Keratinocyte (primary cell): ENCODE data around the gene WNT6. TPM values are rescaled to one million over a fixed set of nuclear protein-coding genes. Genes with fewer than 3 reads are reported as not detected.

Experiments used
- DNase-seq: peaks from one replicate; pipeline ENCODE4 v3.0.0-alpha.2; 2011; ENCODE audit warnings: low read depth, missing footprints, low spot score
- FAIRE-seq: peaks from 2 replicates; lab custom pipeline; 2011; peaks lifted over from hg19 to GRCh38; lab: Jason Lieb, UNC
- H2AFZ ChIP-seq: 2 replicates; pipeline ENCODE4 v1.6.0; 2012; ENCODE audit warnings: low read length, control low read depth, inconsistent platforms; ENCODE audit not compliant: control insufficient read depth
- H3K27ac ChIP-seq: 2 replicates; pipeline ENCODE4 v1.5.1; 2011; ENCODE audit warnings: low read length; ENCODE audit not compliant: control insufficient read depth, insufficient read depth
- H3K27me3 ChIP-seq: 3 replicates; pipeline ENCODE4 v1.6.0; 2011; ENCODE audit warnings: low read length; ENCODE audit not compliant: control insufficient read depth, insufficient read depth; ENCODE audit errors: extremely low read depth
- H3K36me3 ChIP-seq, 2 experiments: 2 replicates in 1 of 2; 3 replicates in 1 of 2; pipeline ENCODE4 v1.5.1; 2011; ENCODE audit warnings: low read length in 2 of 2, mild to moderate bottlenecking in 1 of 2; ENCODE audit not compliant: control insufficient read depth in 2 of 2, insufficient read depth in 2 of 2; ENCODE audit errors: extremely low read depth in 1 of 2
- H3K4me1 ChIP-seq: 3 replicates; pipeline ENCODE4 v1.5.1; 2011; ENCODE audit warnings: low read length; ENCODE audit not compliant: control insufficient read depth, insufficient read depth; ENCODE audit errors: extremely low read depth
- H3K4me2 ChIP-seq: 3 replicates; pipeline ENCODE4 v1.6.0; 2011; ENCODE audit warnings: low read depth, low read length; ENCODE audit not compliant: control insufficient read depth, insufficient read depth; ENCODE audit errors: extremely low read depth
- H3K4me3 ChIP-seq, 3 experiments: fragments of 200-600 bp in 1 of 3; sonication (generic) in 1 of 3; 2 replicates in 2 of 3; 3 replicates in 1 of 3; pipeline ENCODE4 v1.5.1; 2011 to 2016; ENCODE audit warnings: low read length in 3 of 3, mild to moderate bottlenecking in 3 of 3, control low read depth in 2 of 3, inconsistent platforms in 1 of 3, low read depth in 1 of 3, mixed read lengths in 1 of 3, mixed run types in 1 of 3, moderate library complexity in 1 of 3; ENCODE audit not compliant: control insufficient read depth in 2 of 3, insufficient read depth in 2 of 3; ENCODE audit errors: extremely low read depth in 1 of 3
- H3K79me2 ChIP-seq: 2 replicates; pipeline ENCODE4 v1.6.0; 2012; ENCODE audit warnings: low read length; ENCODE audit not compliant: control insufficient read depth, insufficient read depth
- H3K9ac ChIP-seq: 3 replicates; pipeline ENCODE4 v1.6.0; 2011; ENCODE audit warnings: low read length; ENCODE audit not compliant: control insufficient read depth, insufficient read depth; ENCODE audit errors: extremely low read depth
- H3K9me1 ChIP-seq: 3 replicates; pipeline ENCODE4 v1.6.0; 2011; ENCODE audit warnings: low read length; ENCODE audit not compliant: control insufficient read depth, insufficient read depth; ENCODE audit errors: extremely low read depth
- H3K9me3 ChIP-seq: 2 replicates; pipeline ENCODE4 v1.5.1; 2012; ENCODE audit warnings: low read depth, low read length; ENCODE audit not compliant: control insufficient read depth
- H4K20me1 ChIP-seq: 3 replicates; pipeline ENCODE4 v1.6.0; 2011; ENCODE audit warnings: low read length; ENCODE audit not compliant: control insufficient read depth, insufficient read depth; ENCODE audit errors: extremely low read depth
- EZH2 ChIP-seq: IDR thresholded peaks from one replicate; pipeline ENCODE4 v1.6.1; 2012; ENCODE audit warnings: inconsistent platforms, mild to moderate bottlenecking, low read length, moderate library complexity
- dilution Hi-C: fragments of 300-500 bp; cut with MboI; formaldehyde crosslinking; loops from one replicate; pipeline ENCODE4 v1.7.0; 2020; ENCODE audit warnings: low sequenced_read_pairs; ENCODE audit not compliant: extremely low pct_ligation_motif_present
- polyA plus RNA-seq, 5 experiments: library from polyadenylated mRNA; depleted of rRNA in 3 of 5; stranded (reverse) in 3 of 5; stranded (forward) in 1 of 5; unstranded in 1 of 5; fragments of >200 nt; gene quantifications; 1 replicate in 1 of 5; 2 replicates in 3 of 5; 3 replicates in 1 of 5; pipeline versions ENCODE4 v1.2.1 to v1.2.3, GENCODE V29; 2011 to 2012; ENCODE audit warnings: missing spikeins in 2 of 5, low read depth in 1 of 5, low replicate concordance in 1 of 5
- TF ChIP-seq, protein P1 (sequence below), 3 experiments: IDR thresholded peaks in 1 of 3; conservative IDR thresholded peaks in 1 of 3; optimal IDR thresholded peaks in 1 of 3; 2 replicates in 2 of 3; 3 replicates in 1 of 3; pipeline versions ENCODE3 to v1.5.1; 2011; ENCODE audit warnings: low read length in 3 of 3, mild to moderate bottlenecking in 3 of 3, moderate library complexity in 2 of 3, control low read depth in 1 of 3, inconsistent platforms in 1 of 3; ENCODE audit not compliant: insufficient read depth in 2 of 3; ENCODE audit errors: extremely low read depth in 1 of 3

The WNT6 gene
- polyA plus RNA-seq, 1 donor (not counting 4 experiments of a cell fraction or from before 2014, with no cell fraction given): not detected

- Histone ChIP-seq H3K9me1 (no peaks in the 10 kb centered on the region), H2AFZ (no peak overlapping the region), H4K20me1 (no peaks in the 10 kb centered on the region), H3K27me3 (peaks cover 10% of the 10 kb centered on the region), H3K4me3 (no peak overlapping the region), H3K9me3 (no peaks in the 10 kb centered on the region), H3K4me2 (no peak overlapping the region), H3K79me2 (no peaks in the 10 kb centered on the region), H3K36me3 (no peaks in the 10 kb centered on the region), H3K27ac (no peak overlapping the region), H3K9ac (no peak overlapping the region), H3K4me1 (peaks cover 2% of the 10 kb centered on the region)
- no peak for DNase-seq
- no peak for TF ChIP-seq EZH2
- TF ChIP-seq, protein P1, sequence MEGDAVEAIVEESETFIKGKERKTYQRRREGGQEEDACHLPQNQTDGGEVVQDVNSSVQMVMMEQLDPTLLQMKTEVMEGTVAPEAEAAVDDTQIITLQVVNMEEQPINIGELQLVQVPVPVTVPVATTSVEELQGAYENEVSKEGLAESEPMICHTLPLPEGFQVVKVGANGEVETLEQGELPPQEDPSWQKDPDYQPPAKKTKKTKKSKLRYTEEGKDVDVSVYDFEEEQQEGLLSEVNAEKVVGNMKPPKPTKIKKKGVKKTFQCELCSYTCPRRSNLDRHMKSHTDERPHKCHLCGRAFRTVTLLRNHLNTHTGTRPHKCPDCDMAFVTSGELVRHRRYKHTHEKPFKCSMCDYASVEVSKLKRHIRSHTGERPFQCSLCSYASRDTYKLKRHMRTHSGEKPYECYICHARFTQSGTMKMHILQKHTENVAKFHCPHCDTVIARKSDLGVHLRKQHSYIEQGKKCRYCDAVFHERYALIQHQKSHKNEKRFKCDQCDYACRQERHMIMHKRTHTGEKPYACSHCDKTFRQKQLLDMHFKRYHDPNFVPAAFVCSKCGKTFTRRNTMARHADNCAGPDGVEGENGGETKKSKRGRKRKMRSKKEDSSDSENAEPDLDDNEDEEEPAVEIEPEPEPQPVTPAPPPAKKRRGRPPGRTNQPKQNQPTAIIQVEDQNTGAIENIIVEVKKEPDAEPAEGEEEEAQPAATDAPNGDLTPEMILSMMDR (optimal IDR thresholded peaks at IDR 0.05 in 1 of 3, IDR thresholded peaks at IDR 0.05 in 1 of 3, conservative IDR thresholded peaks at IDR 0.05 in 1 of 3; ENCODE audit: extremely low read depth in 1 of 3, insufficient read depth in 2 of 3, low read length in 3 of 3): no peak
- dilution Hi-C loops: no loop called here
- no peak for FAIRE-seq
Measured at GRCh38 chr2:218819093-218819492, 40.5 kb upstream of the WNT6 start.

DNA sequence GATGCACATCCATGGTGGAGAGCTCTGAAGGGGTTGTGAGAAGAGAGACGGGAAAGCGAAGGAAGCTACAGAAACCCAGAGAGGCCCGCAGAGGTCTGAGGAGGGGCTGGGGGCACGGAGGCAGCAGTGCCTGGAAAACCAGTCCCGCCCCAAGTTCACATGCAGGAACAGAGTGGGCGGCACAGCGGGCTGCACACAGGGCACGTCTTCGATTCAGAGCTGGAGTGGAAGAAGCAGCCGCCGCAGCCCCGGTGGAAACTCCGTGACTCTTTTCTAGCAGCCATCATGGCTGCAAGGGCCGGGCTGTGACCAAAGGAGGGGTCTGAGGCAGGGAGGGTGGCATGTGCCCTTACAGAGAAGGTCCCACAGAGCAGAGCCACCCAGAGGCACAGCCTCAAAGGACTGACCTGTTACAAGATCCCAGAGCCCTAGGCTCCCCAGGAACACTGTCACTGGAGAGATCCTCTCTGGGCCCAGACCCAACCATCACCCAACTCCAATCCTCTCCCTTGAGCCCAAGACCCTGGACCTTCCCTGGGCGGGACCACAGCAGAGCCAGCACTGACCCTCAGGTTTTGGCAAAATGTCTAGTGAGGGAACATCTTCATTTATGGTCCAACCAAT lies 38.7 kb upstream of the WNT6 start:
- Histone ChIP-seq H3K27me3 (peaks cover 10% of the 10 kb centered on the region), H3K4me2 (no peak overlapping the region), H3K9ac (no peak overlapping the region), H2AFZ (no peak overlapping the region), H3K9me1 (no peaks in the 10 kb centered on the region), H3K36me3 (no peaks in the 10 kb centered on the region), H3K4me1 (no peaks in the 10 kb centered on the region), H3K79me2 (no peaks in the 10 kb centered on the region), H3K27ac (no peak overlapping the region), H3K4me3 (no peak overlapping the region), H3K9me3 (no peaks in the 10 kb centered on the region), H4K20me1 (no peaks in the 10 kb centered on the region)
- DNase-seq (no peak), FAIRE-seq (no peak)
- dilution Hi-C loops: no loop called here
- TF ChIP-seq, protein P1 (optimal IDR thresholded peaks at IDR 0.05 in 1 of 3, IDR thresholded peaks at IDR 0.05 in 1 of 3, conservative IDR thresholded peaks at IDR 0.05 in 1 of 3; ENCODE audit: extremely low read depth in 1 of 3, insufficient read depth in 2 of 3, low read length in 3 of 3): no peak
- TF ChIP-seq EZH2: no peak
